ENCODE measurements around the gene SNU13.

SNU13 gene

DNA sequence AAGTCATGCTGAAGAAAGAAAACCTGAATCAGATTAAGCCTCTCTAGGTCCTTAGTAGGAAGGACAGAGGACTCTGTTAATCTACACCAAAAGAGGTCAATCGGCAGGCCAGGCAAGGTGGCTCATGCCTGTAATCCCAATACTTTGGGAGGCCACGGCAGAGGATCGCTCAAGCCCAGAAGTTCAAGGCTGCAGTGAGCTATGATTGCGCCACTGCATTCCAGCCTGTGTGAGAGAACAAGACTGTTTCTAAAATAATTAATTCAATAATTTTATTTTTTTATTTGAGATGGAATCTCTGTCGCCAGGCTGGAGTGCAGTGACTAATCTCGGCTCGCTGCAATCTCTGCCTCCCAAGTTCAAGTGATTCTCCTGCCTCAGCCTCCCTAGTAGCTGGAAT lies 63.1 kb downstream of the SNU13 start:
- Histone ChIP-seq H3K27me3 (no peaks in the 10 kb centered on the region), H3K9me3 (no peaks in the 10 kb centered on the region), H3K36me3 (peaks cover 74% of the 10 kb centered on the region), H3K4me3 (ENCODE audit: low read depth, low read length) (no peak overlapping the region), H3K4me1 (no peaks in the 10 kb centered on the region)
- no peak for DNase-seq
- TF ChIP-seq, protein P1, sequence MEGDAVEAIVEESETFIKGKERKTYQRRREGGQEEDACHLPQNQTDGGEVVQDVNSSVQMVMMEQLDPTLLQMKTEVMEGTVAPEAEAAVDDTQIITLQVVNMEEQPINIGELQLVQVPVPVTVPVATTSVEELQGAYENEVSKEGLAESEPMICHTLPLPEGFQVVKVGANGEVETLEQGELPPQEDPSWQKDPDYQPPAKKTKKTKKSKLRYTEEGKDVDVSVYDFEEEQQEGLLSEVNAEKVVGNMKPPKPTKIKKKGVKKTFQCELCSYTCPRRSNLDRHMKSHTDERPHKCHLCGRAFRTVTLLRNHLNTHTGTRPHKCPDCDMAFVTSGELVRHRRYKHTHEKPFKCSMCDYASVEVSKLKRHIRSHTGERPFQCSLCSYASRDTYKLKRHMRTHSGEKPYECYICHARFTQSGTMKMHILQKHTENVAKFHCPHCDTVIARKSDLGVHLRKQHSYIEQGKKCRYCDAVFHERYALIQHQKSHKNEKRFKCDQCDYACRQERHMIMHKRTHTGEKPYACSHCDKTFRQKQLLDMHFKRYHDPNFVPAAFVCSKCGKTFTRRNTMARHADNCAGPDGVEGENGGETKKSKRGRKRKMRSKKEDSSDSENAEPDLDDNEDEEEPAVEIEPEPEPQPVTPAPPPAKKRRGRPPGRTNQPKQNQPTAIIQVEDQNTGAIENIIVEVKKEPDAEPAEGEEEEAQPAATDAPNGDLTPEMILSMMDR (IDR thresholded peaks at IDR 0.05; ENCODE audit: low read depth, low read length) = no peak

All from BE2C (cell line).